Stimulated activated CD4-positive, alpha-beta T cell treated with anti-CD3 and anti-CD28 coated beads, Interleukin-15, amount 100 ng/mL, for 1 hour (primary cell): ENCODE measurements around the gene CEP20.
"Not testable (repeated sequence)": the region's sequence is repeated elsewhere in the genome, so short reads cannot be mapped to it uniquely, and the experiment has no call there.

Source experiments
- DNase-seq, 2 donors: peaks; one replicate each; pipeline ENCODE4 v3.0.0-alpha.2; 2020; ENCODE audit warnings: low read depth in 1 of 2, low spot score in 1 of 2

Gene CEP20

GRCh38 chr16:15858921-15859668, 29.3 kb downstream of the CEP20 start:
- DNase-seq: no peak

- DNase-seq: no peak
Measured at GRCh38 chr16:15857724-15858560, 30.5 kb downstream of the CEP20 start.

- no peak for DNase-seq
Measured at GRCh38 chr16:15856901-15857698, 31.3 kb downstream of the CEP20 start, which contains the start of gene MYH11. TSS of gene MYH11 (minus strand) at chr16:15857028. CDS start at chr16:15838252, 18,776 bp downstream.

GRCh38 chr16:15856182-15856581, 32.2 kb downstream of the CEP20 start:
- DNase-seq: no peak

GRCh38 chr16:15855704-15856003, 32.7 kb downstream of the CEP20 start:
- DNase-seq: no peak

- DNase-seq: no peak
Measured at GRCh38 chr16:15854906-15855703, 33.3 kb downstream of the CEP20 start.

GRCh38 chr16:15854061-15854460, 34.3 kb downstream of the CEP20 start:
- DNase-seq: no peak

- no peak for DNase-seq
Measured at GRCh38 chr16:15853021-15853420, 35.4 kb downstream of the CEP20 start.

- DNase-seq: not testable (repeated sequence)
Measured at GRCh38 chr16:15850555-15850954, 37.8 kb downstream of the CEP20 start.

- no peak for DNase-seq
Measured at GRCh38 chr16:15849209-15849981, 39.0 kb downstream of the CEP20 start.

GRCh38 chr16:15847611-15848175, 40.7 kb downstream of the CEP20 start:
- DNase-seq: no peak

GRCh38 chr16:15846510-15846909, 41.9 kb downstream of the CEP20 start:
- no peak for DNase-seq

- no peak for DNase-seq
Measured at GRCh38 chr16:15843635-15844279, 44.6 kb downstream of the CEP20 start.

- not testable (repeated sequence) for DNase-seq
Measured at GRCh38 chr16:15839204-15839603, 49.2 kb downstream of the CEP20 start.

- no peak for DNase-seq
Measured at GRCh38 chr16:15837761-15838160, 50.6 kb downstream of the CEP20 start.

GRCh38 chr16:15836965-15837611, 51.3 kb downstream of the CEP20 start:
- no peak for DNase-seq

GRCh38 chr16:15836074-15836473, 52.3 kb downstream of the CEP20 start:
- DNase-seq: no peak

GRCh38 chr16:15835136-15835878, 53.1 kb downstream of the CEP20 start:
- no peak for DNase-seq
